OCI-LY7 (cell line): ENCODE results near the gene KRT13.

Experiments
- CTCF ChIP-seq: fragments of 200-600 bp; sonication (generic); conservative IDR thresholded peaks from 2 replicates; pipeline ENCODE4 v1.5.1; 2014; ENCODE audit warnings: mild to moderate bottlenecking, antibody characterized with exemption, low read length, moderate library complexity, mixed read lengths
- EZH2phosphoT487 ChIP-seq: fragments of 200-600 bp; sonication (generic); IDR thresholded peaks from 2 replicates; pipeline ENCODE4 v1.6.1; 2018; ENCODE audit warnings: low read depth, borderline replicate concordance, mild to moderate bottlenecking, mixed run types, antibody characterized with exemption, low read length, moderate library complexity, mixed read lengths

- TF ChIP-seq CTCF, result no peak
- TF ChIP-seq EZH2phosphoT487, result no peak
Measured at GRCh38 chr17:41457676-41458075, 47.7 kb downstream of the KRT13 start.
